ENCODE results near the gene LRRC8D. TPM values are rescaled to one million over a fixed set of nuclear protein-coding genes. Genes with fewer than 3 reads are reported as not detected.

Gene LRRC8D
- total and polyA plus RNA-seq, 9 of the 15 experiments (the other 6 are each of a cell fraction or from before 2014, with no cell fraction given) = 3.4 to 53.9 (median 15.9) TPM

DNA sequence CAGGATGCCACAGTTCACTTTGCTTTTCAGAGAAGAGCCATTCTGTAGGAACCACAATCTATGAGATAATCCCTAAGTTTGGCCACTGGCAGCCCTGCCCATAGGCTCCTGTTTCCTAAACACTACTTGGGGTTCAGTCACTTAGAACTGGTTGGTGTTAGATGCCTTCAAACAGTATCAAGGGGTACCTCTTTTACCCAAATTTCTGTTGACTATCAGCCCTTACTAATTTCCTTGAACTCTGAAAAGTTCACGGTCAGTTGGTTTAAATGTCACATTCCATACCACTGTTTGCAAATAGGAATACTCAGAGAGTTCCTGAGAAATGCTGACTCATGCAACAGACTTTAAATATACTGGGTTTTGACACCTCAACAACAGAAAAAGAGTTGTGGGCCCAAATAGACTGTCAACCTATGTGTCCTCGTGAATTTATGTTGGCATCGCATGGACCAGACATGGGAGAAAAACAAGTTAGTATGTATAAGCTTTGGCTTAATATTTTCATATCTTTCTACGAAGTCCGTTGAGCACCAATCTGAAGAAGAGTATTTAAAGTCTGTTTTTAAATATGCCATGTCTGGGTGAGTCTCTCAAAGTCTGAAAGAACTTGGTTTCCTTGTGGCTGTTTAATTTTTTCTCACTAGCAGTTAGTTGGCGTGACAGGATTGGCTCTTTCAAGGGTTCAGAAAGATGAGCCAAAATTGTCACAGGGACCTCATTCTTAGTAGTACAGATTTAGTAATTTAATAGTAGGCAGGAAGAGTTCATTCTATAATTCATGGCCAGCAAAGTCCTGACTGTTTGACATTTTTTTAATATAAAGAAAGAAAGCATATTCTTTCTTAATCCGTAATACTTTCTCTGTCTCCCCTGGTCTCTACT is 117.6 kb downstream of the LRRC8D start (continued):
- TF ChIP-seq EHMT2 (IDR thresholded peaks at IDR 0.05) (0 out of 2 replicates have a peak, but pooled peaks have one; percentile 49), DDX20 (tag; IDR thresholded peaks at IDR 0.05; ENCODE audit: low read depth) (no peak), SMARCE1 (IDR thresholded peaks at IDR 0.05) (peak; percentile 58; the same call in 1 of the 2 replicates), ARID1B (IDR thresholded peaks at IDR 0.05) (peak; percentile 43; the same call in 1 of the 2 replicates), MAFF (IDR thresholded peaks at IDR 0.05; ENCODE audit: low read length) (peak; percentile 99), C11orf30 (IDR thresholded peaks at IDR 0.05; ENCODE audit: low read depth) (peak; percentile 98), SMARCC2 (IDR thresholded peaks at IDR 0.05; ENCODE audit: low read depth) (peak; percentile 56; the same call in 1 of the 2 replicates)
- TF ChIP-seq, protein P1, sequence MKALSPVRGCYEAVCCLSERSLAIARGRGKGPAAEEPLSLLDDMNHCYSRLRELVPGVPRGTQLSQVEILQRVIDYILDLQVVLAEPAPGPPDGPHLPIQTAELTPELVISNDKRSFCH (CRISPR knock-in tag; IDR thresholded peaks at IDR 0.05) = no peak
- TF ChIP-seq, protein P1 (tag; IDR thresholded peaks at IDR 0.05) = peak; percentile 74; the same call in 1 of the 2 replicates
- TF ChIP-seq, protein P2, sequence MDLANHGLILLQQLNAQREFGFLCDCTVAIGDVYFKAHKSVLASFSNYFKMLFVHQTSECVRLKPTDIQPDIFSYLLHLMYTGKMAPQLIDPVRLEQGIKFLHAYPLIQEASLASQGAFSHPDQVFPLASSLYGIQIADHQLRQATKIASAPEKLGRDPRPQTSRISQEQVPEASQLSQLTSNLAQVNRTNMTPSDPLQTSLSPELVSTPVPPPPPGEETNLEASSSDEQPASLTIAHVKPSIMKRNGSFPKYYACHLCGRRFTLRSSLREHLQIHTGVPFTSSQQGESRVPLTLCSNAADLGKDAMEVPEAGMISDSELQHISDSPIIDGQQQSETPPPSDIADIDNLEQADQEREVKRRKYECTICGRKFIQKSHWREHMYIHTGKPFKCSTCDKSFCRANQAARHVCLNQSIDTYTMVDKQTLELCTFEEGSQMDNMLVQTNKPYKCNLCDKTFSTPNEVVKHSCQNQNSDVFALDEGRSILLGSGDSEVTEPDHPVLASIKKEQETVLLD (IDR thresholded peaks at IDR 0.05) = peak; percentile 28; the same call in 1 of the 2 replicates
- TF ChIP-seq, protein P3, sequence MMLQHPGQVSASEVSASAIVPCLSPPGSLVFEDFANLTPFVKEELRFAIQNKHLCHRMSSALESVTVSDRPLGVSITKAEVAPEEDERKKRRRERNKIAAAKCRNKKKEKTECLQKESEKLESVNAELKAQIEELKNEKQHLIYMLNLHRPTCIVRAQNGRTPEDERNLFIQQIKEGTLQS (IDR thresholded peaks at IDR 0.05) = 0 out of 2 replicates have a peak, but pooled peaks have one; percentile 14
- TF ChIP-seq, protein P3 (CRISPR knock-in tag; conservative IDR thresholded peaks at IDR 0.05) = no peak
- TF ChIP-seq, protein P4, sequence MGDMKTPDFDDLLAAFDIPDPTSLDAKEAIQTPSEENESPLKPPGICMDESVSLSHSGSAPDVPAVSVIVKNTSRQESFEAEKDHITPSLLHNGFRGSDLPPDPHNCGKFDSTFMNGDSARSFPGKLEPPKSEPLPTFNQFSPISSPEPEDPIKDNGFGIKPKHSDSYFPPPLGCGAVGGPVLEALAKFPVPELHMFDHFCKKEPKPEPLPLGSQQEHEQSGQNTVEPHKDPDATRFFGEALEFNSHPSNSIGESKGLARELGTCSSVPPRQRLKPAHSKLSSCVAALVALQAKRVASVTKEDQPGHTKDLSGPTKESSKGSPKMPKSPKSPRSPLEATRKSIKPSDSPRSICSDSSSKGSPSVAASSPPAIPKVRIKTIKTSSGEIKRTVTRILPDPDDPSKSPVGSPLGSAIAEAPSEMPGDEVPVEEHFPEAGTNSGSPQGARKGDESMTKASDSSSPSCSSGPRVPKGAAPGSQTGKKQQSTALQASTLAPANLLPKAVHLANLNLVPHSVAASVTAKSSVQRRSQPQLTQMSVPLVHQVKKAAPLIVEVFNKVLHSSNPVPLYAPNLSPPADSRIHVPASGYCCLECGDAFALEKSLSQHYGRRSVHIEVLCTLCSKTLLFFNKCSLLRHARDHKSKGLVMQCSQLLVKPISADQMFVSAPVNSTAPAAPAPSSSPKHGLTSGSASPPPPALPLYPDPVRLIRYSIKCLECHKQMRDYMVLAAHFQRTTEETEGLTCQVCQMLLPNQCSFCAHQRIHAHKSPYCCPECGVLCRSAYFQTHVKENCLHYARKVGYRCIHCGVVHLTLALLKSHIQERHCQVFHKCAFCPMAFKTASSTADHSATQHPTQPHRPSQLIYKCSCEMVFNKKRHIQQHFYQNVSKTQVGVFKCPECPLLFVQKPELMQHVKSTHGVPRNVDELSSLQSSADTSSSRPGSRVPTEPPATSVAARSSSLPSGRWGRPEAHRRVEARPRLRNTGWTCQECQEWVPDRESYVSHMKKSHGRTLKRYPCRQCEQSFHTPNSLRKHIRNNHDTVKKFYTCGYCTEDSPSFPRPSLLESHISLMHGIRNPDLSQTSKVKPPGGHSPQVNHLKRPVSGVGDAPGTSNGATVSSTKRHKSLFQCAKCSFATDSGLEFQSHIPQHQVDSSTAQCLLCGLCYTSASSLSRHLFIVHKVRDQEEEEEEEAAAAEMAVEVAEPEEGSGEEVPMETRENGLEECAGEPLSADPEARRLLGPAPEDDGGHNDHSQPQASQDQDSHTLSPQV (IDR thresholded peaks at IDR 0.05) = peak; percentile 96
- TF ChIP-seq, protein P5, sequence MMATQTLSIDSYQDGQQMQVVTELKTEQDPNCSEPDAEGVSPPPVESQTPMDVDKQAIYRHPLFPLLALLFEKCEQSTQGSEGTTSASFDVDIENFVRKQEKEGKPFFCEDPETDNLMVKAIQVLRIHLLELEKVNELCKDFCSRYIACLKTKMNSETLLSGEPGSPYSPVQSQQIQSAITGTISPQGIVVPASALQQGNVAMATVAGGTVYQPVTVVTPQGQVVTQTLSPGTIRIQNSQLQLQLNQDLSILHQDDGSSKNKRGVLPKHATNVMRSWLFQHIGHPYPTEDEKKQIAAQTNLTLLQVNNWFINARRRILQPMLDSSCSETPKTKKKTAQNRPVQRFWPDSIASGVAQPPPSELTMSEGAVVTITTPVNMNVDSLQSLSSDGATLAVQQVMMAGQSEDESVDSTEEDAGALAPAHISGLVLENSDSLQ (IDR thresholded peaks at IDR 0.05) = peak; percentile 39
- TF ChIP-seq, protein P6, sequence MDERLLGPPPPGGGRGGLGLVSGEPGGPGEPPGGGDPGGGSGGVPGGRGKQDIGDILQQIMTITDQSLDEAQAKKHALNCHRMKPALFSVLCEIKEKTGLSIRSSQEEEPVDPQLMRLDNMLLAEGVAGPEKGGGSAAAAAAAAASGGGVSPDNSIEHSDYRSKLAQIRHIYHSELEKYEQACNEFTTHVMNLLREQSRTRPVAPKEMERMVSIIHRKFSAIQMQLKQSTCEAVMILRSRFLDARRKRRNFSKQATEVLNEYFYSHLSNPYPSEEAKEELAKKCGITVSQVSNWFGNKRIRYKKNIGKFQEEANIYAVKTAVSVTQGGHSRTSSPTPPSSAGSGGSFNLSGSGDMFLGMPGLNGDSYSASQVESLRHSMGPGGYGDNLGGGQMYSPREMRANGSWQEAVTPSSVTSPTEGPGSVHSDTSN (CRISPR knock-in tag; IDR thresholded peaks at IDR 0.05; ENCODE audit: low read depth) = no peak
- TF ChIP-seq, protein P6 (tag; conservative IDR thresholded peaks at IDR 0.05; ENCODE audit: low read depth) = peak; percentile 87
